Ascending aorta (tissue), 2 donors: ENCODE measurements around the gene ARSA. TPM values are rescaled to one million over a fixed set of nuclear protein-coding genes. Genes with fewer than 3 reads are reported as not detected.

Experiments
- DNase-seq, 2 donors: peaks; one replicate each; pipeline ENCODE4 v3.0.0-alpha.2; 2019; ENCODE audit warnings: low spot score in 2 of 2
- H3K27ac ChIP-seq, 2 donors: fragments of 200-600 bp; sonication (generic); one replicate each; pipeline ENCODE4 v1.5.1; 2016 to 2017; ENCODE audit warnings: mild to moderate bottlenecking in 1 of 2
- H3K27me3 ChIP-seq: fragments of 200-600 bp; sonication (generic); one replicate; pipeline ENCODE4 v1.5.1; 2017
- H3K36me3 ChIP-seq, 2 donors: fragments of 200-600 bp; sonication (generic); one replicate each; pipeline ENCODE4 v1.5.1; 2016
- H3K4me1 ChIP-seq, 2 donors: fragments of 200-600 bp; sonication (generic); one replicate each; pipeline ENCODE4 v1.5.1; 2016 to 2017; ENCODE audit warnings: mild to moderate bottlenecking in 1 of 2
- H3K4me3 ChIP-seq, 2 donors: fragments of 200-600 bp; sonication (generic); one replicate each; pipeline ENCODE4 v1.5.1; 2016 to 2017; ENCODE audit warnings: mild to moderate bottlenecking in 1 of 2
- H3K9me3 ChIP-seq, 2 donors: fragments of 200-600 bp; sonication (generic); one replicate each; pipeline ENCODE4 v1.5.1; 2016
- CTCF ChIP-seq, 3 experiments: fragments of 200-600 bp in 2 of 3; fragments of 450-650 bp in 1 of 3; sonication (generic) in 2 of 3; IDR thresholded peaks; one replicate each; pipeline ENCODE4 v1.5.1; 2016 to 2019; ENCODE audit warnings: antibody characterized with exemption in 3 of 3, mild to moderate bottlenecking in 1 of 3, moderate library complexity in 1 of 3
- intact Hi-C: fragments of 100-400 bp; cut with DNase I; formaldehyde crosslinking; loops from one replicate; pipeline ENCODE4 v1.15.1; 2023
- total RNA-seq: library from RNA; depleted of rRNA; stranded (reverse); fragments of >200 nt; gene quantifications from one replicate; pipeline ENCODE4 v1.1.0, GENCODE V29; 2016

Gene ARSA
- total RNA-seq, 1 donor from 2014 or later = 111 TPM

GRCh38 chr22:50604256-50605001 is 23.5 kb downstream of the ARSA start:
- H3K4me1 ChIP-seq = peaks cover 4 to 6% of the 10 kb centered on the region in 2 donors
- intact Hi-C loops = no loop called here
- no peak for DNase-seq

GRCh38 chr22:50603511-50604255 is 24.3 kb downstream of the ARSA start:
- no peaks in the 10 kb centered on the region for H3K9me3 ChIP-seq
- H3K27me3 ChIP-seq = peaks cover 16% of the 10 kb centered on the region
- peaks cover 4 to 6% of the 10 kb centered on the region in 2 donors for H3K4me1 ChIP-seq
- no peak for TF ChIP-seq CTCF (IDR thresholded peaks at IDR 0.05)
- H3K36me3 ChIP-seq = no peaks in the 10 kb centered on the region
- no peak overlapping the region for H3K27ac ChIP-seq
- no peak overlapping the region for H3K4me3 ChIP-seq
- intact Hi-C loops = no loop called here
- no peak for DNase-seq

More at GRCh38 chr22:50604256-50605001, 23.5 kb downstream of the ARSA start:
- Histone ChIP-seq H3K4me3 (no peak overlapping the region), H3K27ac (no peak overlapping the region), H3K9me3 (no peaks in the 10 kb centered on the region), H3K27me3 (peaks cover 16% of the 10 kb centered on the region), H3K36me3 (no peaks in the 10 kb centered on the region)
- TF ChIP-seq CTCF (IDR thresholded peaks at IDR 0.05) = no peak

- Histone ChIP-seq H3K36me3 (no peaks in the 10 kb centered on the region), H3K4me3 (no peak overlapping the region), H3K27me3 (peaks cover 16% of the 10 kb centered on the region), H3K4me1 (peaks cover 4 to 6% of the 10 kb centered on the region in 2 donors), H3K9me3 (no peaks in the 10 kb centered on the region), H3K27ac (no peak overlapping the region)
- intact Hi-C loops = no loop called here
- TF ChIP-seq CTCF (IDR thresholded peaks at IDR 0.05) = no peak
- no peak for DNase-seq
Measured at GRCh38 chr22:50602338-50602700, 25.6 kb downstream of the ARSA start.

- no peak overlapping the region for H3K4me3 ChIP-seq
Measured at GRCh38 chr22:50601669-50602337, 26.1 kb downstream of the ARSA start.

More at GRCh38 chr22:50601669-50602337, 26.1 kb downstream of the ARSA start:
- DNase-seq = no peak
- Histone ChIP-seq H3K36me3 (no peaks in the 10 kb centered on the region), H3K9me3 (no peaks in the 10 kb centered on the region), H3K4me1 (peaks cover 4 to 6% of the 10 kb centered on the region in 2 donors), H3K27me3 (peaks cover 16% of the 10 kb centered on the region), H3K27ac (no peak overlapping the region)
- no peak for TF ChIP-seq CTCF (IDR thresholded peaks at IDR 0.05)
- intact Hi-C loops = no loop called here
